ENCODE data around the gene GOLGA6L10. TPM values are rescaled to one million over a fixed set of nuclear protein-coding genes. Genes with fewer than 3 reads are reported as not detected.
A peak's percentile ranks its signal among the peaks of the same experiment; 100 is the strongest.
"Not testable (repeated sequence)": the region's sequence is repeated elsewhere in the genome, so short reads cannot be mapped to it uniquely, and the experiment has no call there.

GOLGA6L10 gene
- total RNA-seq, 1 donor: 2.2 TPM

- TF ChIP-seq CTCF (IDR thresholded peaks at IDR 0.05; ENCODE audit: insufficient read depth, low read depth, low read length): no peak
- DNase-seq (ENCODE audit: low read depth): no peak
- H3K4me3 ChIP-seq (ENCODE audit: low read depth, low read length): no peak overlapping the region
Measured at GRCh38 chr15:82371656-82372055, 22.4 kb upstream of the GOLGA6L10 start.

- DNase-seq (ENCODE audit: low read depth); H3K4me3 ChIP-seq (ENCODE audit: low read depth, low read length): not testable (repeated sequence)
Measured at GRCh38 chr15:82367790-82368189, 18.5 kb upstream of the GOLGA6L10 start.

GRCh38 chr15:82365692-82366323 lies 16.5 kb upstream of the GOLGA6L10 start:
- TF ChIP-seq CTCF (IDR thresholded peaks at IDR 0.05; ENCODE audit: insufficient read depth, low read depth, low read length): peak; percentile 13
- H3K4me3 ChIP-seq (ENCODE audit: low read depth, low read length); DNase-seq (ENCODE audit: low read depth): not testable (repeated sequence)

GRCh38 chr15:82364548-82364947 lies 15.3 kb upstream of the GOLGA6L10 start:
- H3K4me3 ChIP-seq (ENCODE audit: low read depth, low read length); DNase-seq (ENCODE audit: low read depth): not testable (repeated sequence)

GRCh38 chr15:82362790-82363189 lies 13.5 kb upstream of the GOLGA6L10 start:
- not testable (repeated sequence) for H3K4me3 ChIP-seq (ENCODE audit: low read depth, low read length)

GRCh38 chr15:82360618-82361017 lies 11.3 kb upstream of the GOLGA6L10 start:
- DNase-seq (ENCODE audit: low read depth): not testable (repeated sequence)

More at GRCh38 chr15:82362790-82363189, 13.5 kb upstream of the GOLGA6L10 start:
- DNase-seq (ENCODE audit: low read depth): not testable (repeated sequence)

GRCh38 chr15:82355055-82355454 lies 5.8 kb upstream of the GOLGA6L10 start:
- DNase-seq (ENCODE audit: low read depth); H3K4me3 ChIP-seq (ENCODE audit: low read depth, low read length): not testable (repeated sequence)

More at GRCh38 chr15:82360618-82361017, 11.3 kb upstream of the GOLGA6L10 start:
- not testable (repeated sequence) for H3K4me3 ChIP-seq (ENCODE audit: low read depth, low read length)

GRCh38 chr15:82354546-82354945 lies 5.3 kb upstream of the GOLGA6L10 start:
- H3K4me3 ChIP-seq (ENCODE audit: low read depth, low read length): peak overlapping the region; percentile 43
- not testable (repeated sequence) for DNase-seq (ENCODE audit: low read depth)

GRCh38 chr15:82347645-82348044 lies 1.6 kb downstream of the GOLGA6L10 start:
- DNase-seq (ENCODE audit: low read depth): not testable (repeated sequence)

GRCh38 chr15:82345176-82345575 lies 4.1 kb downstream of the GOLGA6L10 start:
- not testable (repeated sequence) for H3K4me3 ChIP-seq (ENCODE audit: low read depth, low read length); DNase-seq (ENCODE audit: low read depth)

More at GRCh38 chr15:82347645-82348044, 1.6 kb downstream of the GOLGA6L10 start:
- H3K4me3 ChIP-seq (ENCODE audit: low read depth, low read length): not testable (repeated sequence)

GRCh38 chr15:82344421-82344820 lies 4.9 kb downstream of the GOLGA6L10 start:
- not testable (repeated sequence) for DNase-seq (ENCODE audit: low read depth); H3K4me3 ChIP-seq (ENCODE audit: low read depth, low read length)

- not testable (repeated sequence) for DNase-seq (ENCODE audit: low read depth); H3K4me3 ChIP-seq (ENCODE audit: low read depth, low read length)
Measured at GRCh38 chr15:82343851-82344250, 5.4 kb downstream of the GOLGA6L10 start.

- not testable (repeated sequence) for DNase-seq (ENCODE audit: low read depth); H3K4me3 ChIP-seq (ENCODE audit: low read depth, low read length)
Measured at GRCh38 chr15:82342632-82343374, 6.5 kb downstream of the GOLGA6L10 start.

- DNase-seq (ENCODE audit: low read depth); H3K4me3 ChIP-seq (ENCODE audit: low read depth, low read length): not testable (repeated sequence)
Measured at GRCh38 chr15:82338573-82338972, 10.7 kb downstream of the GOLGA6L10 start.

- H3K4me3 ChIP-seq (ENCODE audit: low read depth, low read length); DNase-seq (ENCODE audit: low read depth): not testable (repeated sequence)
Measured at GRCh38 chr15:82338053-82338452, 11.2 kb downstream of the GOLGA6L10 start.

- not testable (repeated sequence) for DNase-seq (ENCODE audit: low read depth); H3K4me3 ChIP-seq (ENCODE audit: low read depth, low read length)
Measured at GRCh38 chr15:82337051-82337450, 12.2 kb downstream of the GOLGA6L10 start.

- not testable (repeated sequence) for H3K4me3 ChIP-seq (ENCODE audit: low read depth, low read length); DNase-seq (ENCODE audit: low read depth)
Measured at GRCh38 chr15:82336180-82336647, 13.1 kb downstream of the GOLGA6L10 start.

Measured in fibroblast of villous mesenchyme (primary cell).